Prostate gland (tissue), 2 donors: ENCODE measurements around the gene HOXA11. TPM values are rescaled to one million over a fixed set of nuclear protein-coding genes. Genes with fewer than 3 reads are reported as not detected.

Experiments
- DNase-seq: peaks from one replicate; pipeline ENCODE4 v3.0.0-alpha.2; 2019; ENCODE audit warnings: low spot score
- H3K27ac ChIP-seq, 2 donors: fragments of 200-600 bp; sonication (generic); 2 replicates each; pipeline ENCODE4 v1.5.1; 2017 to 2019
- H3K27me3 ChIP-seq: fragments of 200-600 bp; sonication (generic); replicated peaks from 2 replicates; pipeline ENCODE4 v1.5.1; 2019; ENCODE audit not compliant: insufficient read depth
- H3K36me3 ChIP-seq, 2 donors: fragments of 200-600 bp; sonication (generic); 1 replicate in 1 of 2; 2 replicates in 1 of 2; pipeline versions ENCODE4 v1.5.1 to v1.8.1; 2017 to 2019
- H3K4me1 ChIP-seq: fragments of 200-600 bp; sonication (generic); replicated peaks from 2 replicates; pipeline ENCODE4 v1.5.1; 2019
- H3K4me3 ChIP-seq, 2 donors: fragments of 200-600 bp; sonication (generic); 2 replicates each; pipeline ENCODE4 v1.5.1; 2017 to 2019
- H3K9me3 ChIP-seq: fragments of 200-600 bp; sonication (generic); 2 replicates; pipeline ENCODE4 v1.5.1; 2017
- POLR2A ChIP-seq: fragments of 450-650 bp; IDR thresholded peaks from one replicate; pipeline ENCODE4 v1.6.1; 2016; ENCODE audit warnings: antibody characterized with exemption, mild to moderate bottlenecking
- POLR2AphosphoS5 ChIP-seq: sonication (generic); formaldehyde crosslinking; IDR thresholded peaks from one replicate; pipeline ENCODE4 v1.6.1; 2017; ENCODE audit warnings: antibody characterized with exemption
- WGBS: methylation state at CpG from one replicate; pipeline ENCODE4 v1.1.5; 2018; 5-methylcytosine and 5-hydroxymethylcytosine counted together
- intact Hi-C: fragments of 100-400 bp; cut with DNase I; formaldehyde crosslinking; loops from one replicate; pipeline ENCODE4 v1.14.2; 2022
- total RNA-seq, 2 donors: library from RNA; depleted of rRNA; stranded (reverse); fragments of >200 nt; gene quantifications; one replicate each; pipeline ENCODE4 v1.1.0, GENCODE V29; 2016
- TF ChIP-seq, protein P1 (sequence below), 4 experiments: fragments of 200-600 bp in 2 of 4; fragments of 450-650 bp in 2 of 4; sonication (generic) in 2 of 4; IDR thresholded peaks; 1 replicate in 3 of 4; 2 replicates in 1 of 4; pipeline ENCODE4 v1.5.1; 2016 to 2019; ENCODE audit warnings: antibody characterized with exemption in 4 of 4, mild to moderate bottlenecking in 2 of 4, moderate library complexity in 2 of 4

HOXA11 gene
- total RNA-seq, 2 donors from 2014 or later: 8.5 to 9.8 TPM

DNA sequence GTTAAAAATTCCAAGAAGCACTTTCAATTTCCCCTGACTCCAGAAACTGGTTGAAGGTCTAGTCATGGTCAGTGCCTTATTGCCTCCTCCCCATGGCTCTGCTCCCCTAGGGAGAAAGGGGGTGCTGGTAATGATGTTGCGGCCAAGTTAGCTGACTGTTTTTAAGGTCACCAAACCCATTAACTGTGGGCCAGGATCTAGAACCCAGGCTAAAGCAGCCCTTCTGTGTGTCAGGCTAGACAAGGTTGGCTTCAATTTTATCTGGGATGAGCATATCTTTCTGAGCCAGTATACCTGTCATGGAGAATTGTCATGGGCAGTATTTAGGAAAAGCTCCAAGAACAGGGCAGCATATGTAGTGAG, 26.0 kb upstream of the HOXA11 start:
- WGBS: 90% methylated on average over 1 of the region's 1 CpG
- Histone ChIP-seq H3K4me3 (peak overlapping the region in 1 of 2 donors; percentile 11), H3K27ac (peak overlapping the region; percentile 34 to 96), H3K36me3 (no peaks in the 10 kb centered on the region), H3K4me1 (peaks cover 8% of the 10 kb centered on the region), H3K27me3 (no peaks in the 10 kb centered on the region), H3K9me3 (no peaks in the 10 kb centered on the region)
- no peak for DNase-seq
- TF ChIP-seq, protein P1, sequence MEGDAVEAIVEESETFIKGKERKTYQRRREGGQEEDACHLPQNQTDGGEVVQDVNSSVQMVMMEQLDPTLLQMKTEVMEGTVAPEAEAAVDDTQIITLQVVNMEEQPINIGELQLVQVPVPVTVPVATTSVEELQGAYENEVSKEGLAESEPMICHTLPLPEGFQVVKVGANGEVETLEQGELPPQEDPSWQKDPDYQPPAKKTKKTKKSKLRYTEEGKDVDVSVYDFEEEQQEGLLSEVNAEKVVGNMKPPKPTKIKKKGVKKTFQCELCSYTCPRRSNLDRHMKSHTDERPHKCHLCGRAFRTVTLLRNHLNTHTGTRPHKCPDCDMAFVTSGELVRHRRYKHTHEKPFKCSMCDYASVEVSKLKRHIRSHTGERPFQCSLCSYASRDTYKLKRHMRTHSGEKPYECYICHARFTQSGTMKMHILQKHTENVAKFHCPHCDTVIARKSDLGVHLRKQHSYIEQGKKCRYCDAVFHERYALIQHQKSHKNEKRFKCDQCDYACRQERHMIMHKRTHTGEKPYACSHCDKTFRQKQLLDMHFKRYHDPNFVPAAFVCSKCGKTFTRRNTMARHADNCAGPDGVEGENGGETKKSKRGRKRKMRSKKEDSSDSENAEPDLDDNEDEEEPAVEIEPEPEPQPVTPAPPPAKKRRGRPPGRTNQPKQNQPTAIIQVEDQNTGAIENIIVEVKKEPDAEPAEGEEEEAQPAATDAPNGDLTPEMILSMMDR (IDR thresholded peaks at IDR 0.05): no peak
- no peak for TF ChIP-seq POLR2AphosphoS5
- no peak for TF ChIP-seq POLR2A
- intact Hi-C loops: loop anchor here (2.0 to 5.0 kb wide), 3 partner anchors 366 to 562 kb away; partner anchors contain the start of gene HIBADH

DNA sequence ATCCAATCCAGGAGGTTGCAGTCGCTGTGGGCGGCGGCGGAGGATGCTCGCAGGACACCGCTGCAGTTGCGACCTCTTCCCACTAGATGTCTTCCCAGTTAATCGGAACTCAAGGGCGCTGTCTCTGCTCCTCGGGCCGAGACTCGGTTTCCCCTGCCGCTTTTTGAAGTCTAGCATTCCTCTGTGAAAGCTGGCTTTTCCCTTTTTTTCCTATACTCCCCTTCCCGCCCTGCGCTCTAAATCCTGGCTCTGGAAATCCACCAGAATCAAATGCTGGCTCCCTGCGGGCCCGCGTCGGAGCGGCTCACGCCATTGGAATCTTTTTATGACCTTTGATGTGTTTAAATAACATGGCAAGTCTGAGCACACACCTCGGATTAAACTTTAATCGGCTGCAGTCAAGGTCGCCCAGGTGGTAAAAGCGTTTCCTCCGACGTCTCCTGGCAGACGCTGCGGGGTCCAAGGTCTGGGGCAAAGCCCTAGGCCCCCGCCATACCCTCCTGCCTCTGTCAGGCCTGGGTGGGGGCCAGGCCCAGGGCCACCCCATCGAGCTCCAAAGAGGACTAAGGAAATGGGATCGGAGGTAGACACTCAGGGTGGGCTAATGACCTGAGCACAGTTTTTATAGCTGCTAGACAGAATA, 25.5 kb upstream of the HOXA11 start:
- intact Hi-C loops: loop anchor here (2.0 to 5.0 kb wide), 3 partner anchors 367 to 562 kb away; partner anchors contain the start of gene HIBADH
- Histone ChIP-seq H3K27me3 (no peaks in the 10 kb centered on the region), H3K36me3 (no peaks in the 10 kb centered on the region), H3K4me1 (peaks cover 8% of the 10 kb centered on the region), H3K4me3 (peak overlapping the region; percentile 11 to 26), H3K27ac (peak overlapping the region; percentile 34 to 96), H3K9me3 (no peaks in the 10 kb centered on the region)
- TF ChIP-seq POLR2AphosphoS5: no peak
- TF ChIP-seq, protein P1 (IDR thresholded peaks at IDR 0.05): peak; percentile 51 to 85 (median 73)
- TF ChIP-seq POLR2A: no peak
- 10% methylated on average over 32 of the region's 32 CpGs for WGBS
- peak; percentile 64 for DNase-seq

DNA sequence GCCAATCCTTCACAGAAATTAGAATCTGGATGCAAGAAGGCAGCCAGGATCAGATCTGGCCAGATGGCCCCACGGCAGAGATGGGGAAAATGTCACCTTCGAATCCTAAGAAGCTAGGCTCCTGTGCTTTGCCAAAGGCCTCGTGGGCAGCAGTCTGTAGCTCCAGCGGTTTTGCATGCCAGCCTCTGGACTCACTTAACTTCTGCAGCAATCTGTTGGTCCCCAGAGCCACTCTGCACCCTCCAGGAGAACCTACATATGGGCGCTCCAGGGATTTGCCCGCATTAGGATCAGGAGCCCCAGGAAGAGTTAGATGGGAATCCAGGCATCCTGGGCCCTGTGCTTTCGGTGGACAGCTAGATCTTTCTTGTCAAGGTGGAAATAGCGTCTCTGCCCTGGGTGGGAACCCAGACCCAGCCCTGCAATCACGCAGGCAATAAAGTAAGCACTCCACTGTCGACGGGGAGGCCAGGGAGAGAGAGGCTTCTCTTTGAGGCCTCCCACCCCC, 25.0 kb upstream of the HOXA11 start:
- no peak for DNase-seq
- H3K9me3 ChIP-seq: no peaks in the 10 kb centered on the region
- H3K36me3 ChIP-seq: no peaks in the 10 kb centered on the region
- no peaks in the 10 kb centered on the region for H3K27me3 ChIP-seq
- H3K27ac ChIP-seq: peak overlapping the region; percentile 34 to 96
- TF ChIP-seq POLR2A (no peak), POLR2AphosphoS5 (no peak)
- TF ChIP-seq, protein P1 (IDR thresholded peaks at IDR 0.05): no peak
- WGBS: 65% methylated on average over 11 of the region's 11 CpGs
- H3K4me3 ChIP-seq: no peak overlapping the region
- H3K4me1 ChIP-seq: peaks cover 8% of the 10 kb centered on the region
- intact Hi-C loops: loop anchor here (2.0 to 10.0 kb wide), 5 partner anchors 367 to 715 kb away; partner anchors contain the start of gene HIBADH

DNA sequence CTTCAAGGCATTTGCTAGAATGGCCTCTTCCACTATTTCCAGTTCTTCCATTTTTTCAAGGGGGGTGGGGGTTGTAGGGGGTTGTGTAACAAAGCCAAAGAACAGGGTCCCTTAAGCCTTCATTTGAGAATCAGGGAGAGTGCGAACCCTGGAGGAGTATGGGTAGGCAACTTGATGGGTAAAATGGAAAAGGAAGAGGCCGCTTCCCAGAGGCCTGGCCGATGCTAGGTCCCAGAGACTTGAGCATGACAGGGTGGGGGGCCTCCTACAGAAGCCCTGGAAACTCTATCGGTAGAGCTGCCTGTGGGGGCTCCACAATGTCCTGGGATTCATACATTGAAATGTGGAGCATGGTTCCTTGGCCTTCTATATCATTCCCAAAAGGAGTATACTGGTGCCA, 24.0 kb upstream of the HOXA11 start:
- WGBS: 83% methylated on average over 4 of the region's 4 CpGs
- TF ChIP-seq POLR2A: no peak
- TF ChIP-seq POLR2AphosphoS5: no peak
- TF ChIP-seq, protein P1 (IDR thresholded peaks at IDR 0.05): no peak

More for the DNA sequence above, 24.0 kb upstream of the HOXA11 start:
- DNase-seq: no peak
- Histone ChIP-seq H3K4me1 (peaks cover 8% of the 10 kb centered on the region), H3K36me3 (no peaks in the 10 kb centered on the region), H3K4me3 (no peak overlapping the region), H3K27me3 (no peaks in the 10 kb centered on the region), H3K27ac (peak overlapping the region; percentile 96 to 97), H3K9me3 (no peaks in the 10 kb centered on the region)
- intact Hi-C loops: loop anchor here (5.0 to 10.0 kb wide), 2 partner anchors 393 to 716 kb away; no protein-coding TSS in a partner anchor
